ENCODE results near the gene PLB1. TPM values are rescaled to one million over a fixed set of nuclear protein-coding genes. Genes with fewer than 3 reads are reported as not detected.

PLB1 gene
- total and polyA plus RNA-seq, 2 experiments from 2014 or later: 0.06 to 0.21 TPM

GRCh38 chr2:28511871-28512606 is 16.2 kb downstream of the PLB1 start:
- Mint-ChIP-seq H3K27ac (no peak overlapping the region), H3K4me3 (no peak overlapping the region), H3K4me1 (no peaks in the 10 kb centered on the region), H3K9me3 (peaks cover 3% of the 10 kb centered on the region; the same call in 2 of the 3 replicates), H3K27me3 (ENCODE audit: insufficient read depth, low read depth, poor library complexity) (no peaks in the 10 kb centered on the region), H3K36me3 (ENCODE audit: low read depth) (no peaks in the 10 kb centered on the region)
- TF ChIP-seq ETS1 (IDR thresholded peaks at IDR 0.05) (no peak), ZNF114 (CRISPR knock-in tag; IDR thresholded peaks at IDR 0.05) (no peak), POLR2AphosphoS5 (IDR thresholded peaks at IDR 0.05; ENCODE audit: low read depth) (no peak), STAT1 (IDR thresholded peaks at IDR 0.05; ENCODE audit: unreplicated experiment) (no peak), REST (IDR thresholded peaks at IDR 0.05; ENCODE audit: unreplicated experiment) (no peak), NANOG (IDR thresholded peaks at IDR 0.05; ENCODE audit: borderline replicate concordance) (no peak), CREB1 (CRISPR knock-in tag; IDR thresholded peaks at IDR 0.05; ENCODE audit: low read depth) (no peak), ZNF331 (CRISPR knock-in tag; IDR thresholded peaks at IDR 0.05; ENCODE audit: low read depth) (no peak), EZH2phosphoT487 (IDR thresholded peaks at IDR 0.05; ENCODE audit: unreplicated experiment) (no peak), EZH2 (IDR thresholded peaks at IDR 0.05; ENCODE audit: low read depth, unreplicated experiment) (no peak), ZNF462 (CRISPR knock-in tag; IDR thresholded peaks at IDR 0.05) (no peak), CTCF (conservative IDR thresholded peaks at IDR 0.05; ENCODE audit: low read depth in 2 of 2) (no peak)
- Histone ChIP-seq H3K4me3 (no peak overlapping the region), H3K27me3 (ENCODE audit: insufficient read depth) (no peaks in the 10 kb centered on the region), H3K36me3 (ENCODE audit: insufficient read depth) (no peaks in the 10 kb centered on the region), H3K9me2 (ENCODE audit: insufficient read depth) (no peaks in the 10 kb centered on the region; the same call in 1 of the 2 replicates), H3K27ac (ENCODE audit: low read depth) (no peak overlapping the region), H3K4me2 (no peak overlapping the region), H2AFZ (no peak overlapping the region), H3K79me2 (replicated peaks; ENCODE audit: insufficient read depth) (no peaks in the 10 kb centered on the region), H3F3A (replicated peaks; ENCODE audit: low read depth) (no peaks in the 10 kb centered on the region), H3K4me1 (ENCODE audit: insufficient read depth) (no peaks in the 10 kb centered on the region), H4K20me1 (replicated peaks; ENCODE audit: insufficient read depth) (no peaks in the 10 kb centered on the region)
- DNase-seq (ENCODE audit: low spot score) (no peak), ATAC-seq (no peak)
